Common myeloid progenitor, CD34-positive (primary cell): ENCODE data around the gene GID8.

Source experiments
- CTCF ChIA-PET: fragments of 350-600 bp; sonication (Branson Sonifier 250); formaldehyde crosslinking; loops from one replicate; lab custom pipeline; 2021; ENCODE audit warnings: antibody characterized with exemption; lab: Charles Lee
- POLR2A ChIA-PET: fragments of 350-600 bp; sonication (Branson Sonifier 250); formaldehyde crosslinking; loops from one replicate; lab custom pipeline; 2021; ENCODE audit warnings: antibody characterized with exemption; lab: Charles Lee
- DNase-seq, 3 donors: peaks; one replicate each; pipeline versions ENCODE4 v3.0.0 to v3.0.0-alpha.2; 2013
- H3K27ac ChIP-seq, 2 experiments: 1 replicate in 1 of 2; 2 replicates in 1 of 2; pipeline ENCODE4 v1.7.0; 2013; ENCODE audit warnings: inconsistent platforms in 2 of 2, low read length in 2 of 2, mild to moderate bottlenecking in 2 of 2, low read depth in 1 of 2, moderate library complexity in 1 of 2; ENCODE audit not compliant: severe bottlenecking in 2 of 2, insufficient read depth in 1 of 2, poor library complexity in 1 of 2
- H3K27me3 ChIP-seq, 5 experiments: replicated peaks in 2 of 5; 1 replicate in 3 of 5; 2 replicates in 2 of 5; pipeline versions ENCODE4 v1.6.1 to v1.7.0; 2013; ENCODE audit warnings: low read length in 4 of 5, mild to moderate bottlenecking in 2 of 5, moderate library complexity in 2 of 5, inconsistent platforms in 1 of 5; ENCODE audit not compliant: insufficient read depth in 5 of 5, control insufficient read depth in 4 of 5
- H3K36me3 ChIP-seq, 4 experiments: 1 replicate in 2 of 4; 2 replicates in 2 of 4; pipeline versions ENCODE4 v1.6.1 to v1.7.0; 2013; ENCODE audit warnings: low read length in 3 of 4, control low read depth in 1 of 4, mild to moderate bottlenecking in 1 of 4; ENCODE audit not compliant: control insufficient read depth in 4 of 4, insufficient read depth in 4 of 4
- H3K4me1 ChIP-seq, 4 experiments: 1 replicate in 3 of 4; 2 replicates in 1 of 4; pipeline versions ENCODE4 v1.6.1 to v1.7.1; 2013; ENCODE audit warnings: low read length in 3 of 4, mild to moderate bottlenecking in 3 of 4, control low read depth in 1 of 4, inconsistent platforms in 1 of 4, moderate library complexity in 1 of 4; ENCODE audit not compliant: control insufficient read depth in 4 of 4, insufficient read depth in 4 of 4; ENCODE audit errors: control extremely low read depth in 1 of 4
- H3K4me3 ChIP-seq, 7 experiments: 1 replicate in 4 of 7; 2 replicates in 3 of 7; pipeline versions ENCODE4 v1.5.1 to v1.7.0; 2013; ENCODE audit warnings: mild to moderate bottlenecking in 7 of 7, low read length in 6 of 7, moderate library complexity in 6 of 7, inconsistent platforms in 2 of 7, low read depth in 2 of 7, control low read depth in 1 of 7; ENCODE audit not compliant: insufficient read depth in 4 of 7, control insufficient read depth in 1 of 7; ENCODE audit errors: extremely low read depth in 1 of 7
- H3K9me3 ChIP-seq, 5 experiments: 1 replicate in 4 of 5; 2 replicates in 1 of 5; pipeline versions ENCODE4 v1.6.1 to v1.7.1; 2013; ENCODE audit warnings: low read length in 4 of 5, mild to moderate bottlenecking in 2 of 5, inconsistent platforms in 1 of 5, low read depth in 1 of 5, moderate library complexity in 1 of 5; ENCODE audit not compliant: control insufficient read depth in 4 of 5, insufficient read depth in 2 of 5; ENCODE audit errors: control extremely low read depth in 1 of 5
- WGBS: methylation state at CpG from one replicate; pipeline ENCODE4 v1.1.5; 2013; ENCODE audit not compliant: insufficient coverage; 5-methylcytosine and 5-hydroxymethylcytosine counted together

Gene GID8

GRCh38 chr20:62907384-62908317 is 30.3 kb upstream of the GID8 start:
- H3K9me3 ChIP-seq = no peaks in the 10 kb centered on the region
- H3K4me3 ChIP-seq = no peak overlapping the region
- ChIA-PET POLR2A (interaction anchor here (0.7 to 1.3 kb wide), 3 partner anchors 11 to 47 kb away, joined by 3 to 7 read pairs (median 5); no protein-coding TSS in a partner anchor), CTCF (interaction anchor here (0.6 to 7.7 kb wide), 22 partner anchors 10 to 544 kb away, joined by 3 to 89 read pairs (median 4); partner anchors contain the start of genes BHLHE23 and DIDO1)
- WGBS = 75% methylated on average over 16 of the region's 16 CpGs
- peak; percentile 59 to 71 (median 70) for DNase-seq
- H3K27me3 ChIP-seq = no peaks in the 10 kb centered on the region
- no peak overlapping the region for H3K27ac ChIP-seq
- peaks cover 18 to 99% (median 80%) of the 10 kb centered on the region in 4 experiments for H3K36me3 ChIP-seq
- H3K4me1 ChIP-seq = no peaks in the 10 kb centered on the region

DNA sequence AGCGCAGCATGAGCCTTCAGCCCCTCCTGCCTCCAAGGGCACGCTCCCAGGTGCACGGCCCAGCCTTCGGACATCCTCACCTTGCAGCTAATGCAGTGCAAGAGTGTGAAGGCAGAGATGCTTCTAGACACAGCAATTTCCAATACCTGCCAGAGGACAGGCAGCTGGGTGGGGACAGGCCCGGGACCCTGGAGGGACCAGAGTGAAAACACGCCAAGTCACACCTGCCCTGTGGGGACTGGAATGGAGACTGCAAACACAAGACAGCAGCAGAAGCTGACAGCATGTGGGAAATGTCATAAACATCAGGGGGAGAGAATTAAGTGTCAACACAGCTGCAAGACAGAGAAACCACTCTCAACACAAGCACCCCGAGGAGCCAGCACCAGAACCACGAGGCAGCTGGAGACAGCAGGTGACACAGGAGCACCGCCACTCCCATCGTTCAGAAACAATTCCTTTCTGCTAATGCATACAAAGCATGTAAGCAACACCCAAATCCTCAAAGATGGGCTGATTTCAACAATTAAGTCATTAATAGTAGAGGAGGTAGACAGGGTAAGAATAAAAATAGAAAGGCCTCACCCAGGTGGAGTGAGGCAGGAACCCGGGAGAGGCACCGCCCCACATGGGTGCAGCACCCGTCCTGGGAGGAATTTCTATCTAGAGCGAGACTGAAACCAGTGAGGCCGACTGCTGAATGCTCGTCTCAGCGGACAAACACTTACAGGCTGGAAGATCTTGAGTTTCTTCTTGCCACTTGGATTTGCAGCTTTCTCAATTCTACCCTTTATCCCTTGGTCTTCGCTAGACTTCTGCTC is 28.8 kb upstream of the GID8 start:
- H3K9me3 ChIP-seq = no peaks in the 10 kb centered on the region
- DNase-seq = no peak
- H3K27ac ChIP-seq = no peak overlapping the region
- H3K27me3 ChIP-seq = no peaks in the 10 kb centered on the region
- H3K4me3 ChIP-seq = no peak overlapping the region
- POLR2A ChIA-PET = no interaction called here
- CTCF ChIA-PET = interaction anchor here (1.3 to 7.7 kb wide), 7 partner anchors 9 to 100 kb away, joined by 3 to 89 read pairs (median 14); partner anchors contain the start of gene DIDO1
- 97% methylated on average over 14 of the region's 18 CpGs for WGBS
- H3K36me3 ChIP-seq = peaks cover 16 to 93% (median 72%) of the 10 kb centered on the region in 4 experiments
- H3K4me1 ChIP-seq = peaks cover 0 to 10% (median 1%) of the 10 kb centered on the region in 4 experiments

GRCh38 chr20:62910217-62910766 is 27.7 kb upstream of the GID8 start:
- H3K27ac ChIP-seq = no peak overlapping the region
- no peak overlapping the region for H3K4me3 ChIP-seq
- H3K27me3 ChIP-seq = no peaks in the 10 kb centered on the region
- ChIA-PET CTCF (interaction anchor here (7.7 to 11.5 kb wide), 2 partner anchors 8 to 9 kb away, joined by 89 to 155 read pairs; no protein-coding TSS in a partner anchor), POLR2A (interaction anchor here (0.6 kb wide), 1 partner anchor 8 kb away, joined by 4 read pairs; no protein-coding TSS in a partner anchor)
- peaks cover 0 to 21% (median 10%) of the 10 kb centered on the region in 4 experiments for H3K4me1 ChIP-seq
- H3K9me3 ChIP-seq = no peaks in the 10 kb centered on the region
- 97% methylated on average over 10 of the region's 11 CpGs for WGBS
- H3K36me3 ChIP-seq = peaks cover 11 to 84% (median 62%) of the 10 kb centered on the region in 4 experiments
- DNase-seq = no peak

- no peak overlapping the region for H3K4me3 ChIP-seq
- no peaks in the 10 kb centered on the region for H3K27me3 ChIP-seq
- 96% methylated on average over 45 of the region's 45 CpGs for WGBS
- ChIA-PET POLR2A (interaction anchor here (0.6 kb wide), 1 partner anchor 9 kb away, joined by 4 read pairs; no protein-coding TSS in a partner anchor), CTCF (interaction anchor here (0.7 to 11.5 kb wide), 6 partner anchors 7 to 43 kb away, joined by 3 to 155 read pairs (median 11); partner anchors contain the start of gene GID8)
- no peak for DNase-seq
- H3K9me3 ChIP-seq = no peaks in the 10 kb centered on the region
- H3K36me3 ChIP-seq = peaks cover 9 to 78% (median 58%) of the 10 kb centered on the region in 4 experiments
- peaks cover 0 to 26% (median 13%) of the 10 kb centered on the region in 4 experiments for H3K4me1 ChIP-seq
- no peak overlapping the region for H3K27ac ChIP-seq
Measured at GRCh38 chr20:62910777-62911497, 27.0 kb upstream of the GID8 start.

GRCh38 chr20:62911701-62912280 is 26.2 kb upstream of the GID8 start:
- Histone ChIP-seq H3K9me3 (no peaks in the 10 kb centered on the region), H3K36me3 (peaks cover 8 to 69% (median 50%) of the 10 kb centered on the region in 4 experiments), H3K27me3 (no peaks in the 10 kb centered on the region), H3K4me3 (no peak overlapping the region), H3K4me1 (peaks cover 7 to 32% (median 14%) of the 10 kb centered on the region in 4 experiments), H3K27ac (no peak overlapping the region)
- WGBS = 99% methylated on average over 9 of the region's 10 CpGs
- DNase-seq = no peak
- POLR2A ChIA-PET = no interaction called here
- CTCF ChIA-PET = interaction anchor here (0.7 to 11.5 kb wide), 10 partner anchors 6 to 97 kb away, joined by 3 to 155 read pairs (median 4); partner anchors contain the start of gene GID8
